Measurements from ENCODE around the gene GABPA.
"Not testable (repeated sequence)": the region's sequence is repeated elsewhere in the genome, so short reads cannot be mapped to it uniquely, and the experiment has no call there.

Gene GABPA

GRCh38 chr21:25734904-25735645, at the start of gene GABPA, which contains the start of gene ATP5PF:
Gene GABPA (plus strand): TSS chr21:25734972. CDS start chr21:25741599, 6,627 bp downstream.
Gene ATP5PF (minus strand): TSS chr21:25734904. CDS start chr21:25729794, 5,110 bp downstream.
- peak; percentile 93 to 96 for DNase-seq

GRCh38 chr21:25687787-25688186, 47.0 kb upstream of the GABPA start:
- DNase-seq: no peak

- no peak for DNase-seq
These were observed 46.3 kb upstream of the GABPA start for GRCh38 chr21:25688275-25689155.

- no peak for DNase-seq
These were observed 45.5 kb upstream of the GABPA start for GRCh38 chr21:25689226-25689625.

DNA sequence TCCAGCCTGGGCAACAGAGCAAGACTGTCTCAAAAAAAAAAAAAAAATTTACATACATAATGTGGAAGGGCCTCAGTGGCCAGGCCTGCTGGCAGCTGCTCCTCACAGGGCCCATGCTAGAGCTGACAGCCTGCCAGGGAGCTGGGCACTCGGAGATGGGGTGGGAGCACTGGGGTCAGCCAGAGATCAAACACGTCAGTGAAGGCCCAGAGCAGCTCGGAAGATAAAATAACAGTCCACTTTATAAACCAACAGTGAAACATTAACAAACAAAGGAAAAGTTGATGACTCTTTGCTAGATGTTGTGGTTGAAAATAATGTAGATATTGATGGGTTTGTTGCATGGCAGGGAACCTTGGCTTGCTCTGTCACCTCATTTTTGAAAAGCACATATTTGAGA, 42.8 kb upstream of the GABPA start:
- DNase-seq: no peak

- not testable (repeated sequence) for DNase-seq
These were observed 39.3 kb upstream of the GABPA start for GRCh38 chr21:25695461-25695860.

GRCh38 chr21:25700741-25701140, 34.0 kb upstream of the GABPA start:
- no peak for DNase-seq

- DNase-seq: no peak
These were observed 33.2 kb upstream of the GABPA start for GRCh38 chr21:25701529-25701928.

- peak; percentile 0 to 23 for DNase-seq
These were observed 26.2 kb upstream of the GABPA start for GRCh38 chr21:25708467-25709065.

GRCh38 chr21:25709684-25710265, 25.0 kb upstream of the GABPA start:
- DNase-seq: no peak

- DNase-seq: no peak
These were observed 24.2 kb upstream of the GABPA start for GRCh38 chr21:25710550-25710949.

GRCh38 chr21:25714066-25714465, 20.7 kb upstream of the GABPA start:
- not testable (repeated sequence) for DNase-seq

GRCh38 chr21:25717491-25718147, 17.2 kb upstream of the GABPA start:
- no peak for DNase-seq

DNA sequence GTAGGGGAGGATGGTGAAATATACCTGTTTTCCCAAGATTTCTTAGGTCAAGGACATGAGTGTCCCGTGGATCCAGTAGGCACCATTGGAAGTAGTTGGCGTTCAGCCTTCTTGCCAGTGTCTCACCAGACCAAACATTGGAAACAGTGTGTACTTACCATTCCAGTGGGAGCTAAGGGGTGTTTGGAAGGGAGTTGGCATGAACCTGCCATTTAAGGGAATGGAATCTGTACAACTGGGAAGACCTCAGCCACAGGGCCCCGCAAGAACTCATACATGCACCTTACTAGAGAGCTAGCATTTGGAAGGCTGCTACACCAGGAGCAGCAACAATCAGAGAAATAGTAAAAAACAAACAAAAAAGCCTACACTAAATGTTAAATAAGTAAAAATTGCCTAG, 12.8 kb upstream of the GABPA start:
- DNase-seq: no peak

DNA sequence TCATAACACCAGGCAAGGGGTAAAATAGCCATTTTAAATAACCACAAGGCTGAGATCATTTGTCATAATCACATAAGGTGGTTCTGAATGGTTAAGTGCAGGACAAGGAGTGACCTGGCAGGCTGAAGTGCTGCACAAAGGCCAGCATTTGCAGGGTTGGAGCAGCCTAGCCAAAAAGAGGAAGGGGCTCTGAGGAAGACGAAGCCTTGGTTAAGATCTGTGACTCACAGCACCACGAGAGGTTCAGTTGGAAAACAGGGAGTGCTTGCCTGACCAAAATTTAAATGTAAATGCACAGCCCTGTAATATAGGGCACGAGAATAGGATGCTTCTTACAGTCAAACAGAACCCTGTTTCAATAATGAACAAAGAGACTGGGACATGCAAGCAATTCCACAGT, 12.1 kb upstream of the GABPA start:
- no peak for DNase-seq

GRCh38 chr21:25732091-25732760, 2.5 kb upstream of the GABPA start:
- no peak for DNase-seq

- peak in 1 of 2 experiments; percentile 12 for DNase-seq
These were observed 716 bp upstream of the GABPA start for GRCh38 chr21:25733859-25734653.

GRCh38 chr21:25734654-25734903, 193 bp upstream of the GABPA start:
- no peak for DNase-seq

GRCh38 chr21:25735646-25736597, 1.1 kb downstream of the GABPA start:
- DNase-seq: peak; percentile 83 to 85

DNA sequence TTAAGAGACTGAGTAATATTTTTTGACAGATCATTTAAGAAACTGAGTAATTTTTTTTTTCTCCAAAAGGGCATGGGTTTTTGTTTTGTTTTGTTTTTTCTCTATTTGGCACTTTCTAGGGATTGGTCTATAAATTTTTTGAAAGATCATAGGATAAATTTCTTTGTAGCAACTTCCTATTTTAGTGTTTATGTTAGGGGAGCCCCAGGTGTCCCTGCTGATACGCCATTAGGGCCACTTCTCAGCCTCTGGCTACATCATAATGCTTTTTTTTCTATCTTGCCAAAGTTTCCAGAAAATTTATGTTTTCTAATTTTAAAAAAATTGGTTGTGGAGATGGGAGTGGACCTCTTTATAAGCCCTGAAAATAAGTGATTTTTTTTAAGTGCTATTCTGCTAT, 2.6 kb downstream of the GABPA start:
- DNase-seq: no peak
